GM10266 (cell line): ENCODE data around the gene CACNG5.
"Not testable (repeated sequence)": the region's sequence is repeated elsewhere in the genome, so short reads cannot be mapped to it uniquely, and the experiment has no call there.

Experiments
- DNase-seq: peaks from one replicate; pipeline ENCODE4 v3.0.0; 2012; ENCODE audit errors: extremely low spot score
- TF ChIP-seq, protein P1 (sequence below): IDR thresholded peaks from 2 replicates; pipeline ENCODE4 v1.5.1; 2012; ENCODE audit warnings: mild to moderate bottlenecking, low read depth; ENCODE audit not compliant: control insufficient read depth, insufficient read depth; ENCODE audit errors: missing control alignments

Gene CACNG5

DNA sequence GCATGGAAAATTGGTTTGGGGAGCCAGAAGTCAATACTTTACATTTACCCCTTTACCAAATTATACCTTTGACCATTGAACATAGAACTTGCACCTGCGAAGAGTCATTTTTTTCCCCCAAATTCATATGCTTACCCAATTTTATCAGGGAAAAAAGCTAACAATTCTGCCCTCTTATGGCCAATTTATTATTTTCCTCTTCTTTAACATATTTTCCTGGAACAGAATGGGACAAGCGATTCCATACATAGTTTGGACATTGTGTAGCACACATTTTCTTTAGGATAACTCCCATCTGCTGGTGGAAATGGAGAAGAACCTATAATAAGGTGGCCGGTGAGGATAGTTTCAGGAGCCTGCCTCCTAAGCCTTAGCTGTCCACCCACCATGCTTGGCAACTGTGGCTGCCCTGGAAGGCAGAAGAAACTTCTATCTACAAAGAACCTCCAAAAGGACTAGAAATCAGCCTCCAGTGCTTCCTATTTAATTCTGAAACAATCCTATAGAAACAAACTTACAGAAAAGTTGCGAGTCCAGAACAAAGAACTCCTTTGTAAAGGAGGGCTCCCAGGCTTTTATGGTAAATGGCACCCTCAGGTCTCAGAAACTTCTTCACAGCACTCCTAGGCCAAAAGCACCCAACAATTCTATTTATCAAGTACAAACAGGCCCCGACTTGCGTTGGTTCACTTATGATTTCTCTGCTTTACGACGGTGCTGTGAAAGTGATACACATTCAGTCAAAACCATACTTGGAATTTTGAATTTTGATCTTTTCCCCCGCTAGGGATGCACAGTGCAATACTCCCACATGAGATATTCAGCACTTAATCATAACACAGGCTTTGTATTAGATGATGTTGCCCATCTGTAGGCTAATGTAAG is 65.5 kb downstream of the CACNG5 start:
- TF ChIP-seq, protein P1, sequence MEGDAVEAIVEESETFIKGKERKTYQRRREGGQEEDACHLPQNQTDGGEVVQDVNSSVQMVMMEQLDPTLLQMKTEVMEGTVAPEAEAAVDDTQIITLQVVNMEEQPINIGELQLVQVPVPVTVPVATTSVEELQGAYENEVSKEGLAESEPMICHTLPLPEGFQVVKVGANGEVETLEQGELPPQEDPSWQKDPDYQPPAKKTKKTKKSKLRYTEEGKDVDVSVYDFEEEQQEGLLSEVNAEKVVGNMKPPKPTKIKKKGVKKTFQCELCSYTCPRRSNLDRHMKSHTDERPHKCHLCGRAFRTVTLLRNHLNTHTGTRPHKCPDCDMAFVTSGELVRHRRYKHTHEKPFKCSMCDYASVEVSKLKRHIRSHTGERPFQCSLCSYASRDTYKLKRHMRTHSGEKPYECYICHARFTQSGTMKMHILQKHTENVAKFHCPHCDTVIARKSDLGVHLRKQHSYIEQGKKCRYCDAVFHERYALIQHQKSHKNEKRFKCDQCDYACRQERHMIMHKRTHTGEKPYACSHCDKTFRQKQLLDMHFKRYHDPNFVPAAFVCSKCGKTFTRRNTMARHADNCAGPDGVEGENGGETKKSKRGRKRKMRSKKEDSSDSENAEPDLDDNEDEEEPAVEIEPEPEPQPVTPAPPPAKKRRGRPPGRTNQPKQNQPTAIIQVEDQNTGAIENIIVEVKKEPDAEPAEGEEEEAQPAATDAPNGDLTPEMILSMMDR = peak; percentile 30
- no peak for DNase-seq

DNA sequence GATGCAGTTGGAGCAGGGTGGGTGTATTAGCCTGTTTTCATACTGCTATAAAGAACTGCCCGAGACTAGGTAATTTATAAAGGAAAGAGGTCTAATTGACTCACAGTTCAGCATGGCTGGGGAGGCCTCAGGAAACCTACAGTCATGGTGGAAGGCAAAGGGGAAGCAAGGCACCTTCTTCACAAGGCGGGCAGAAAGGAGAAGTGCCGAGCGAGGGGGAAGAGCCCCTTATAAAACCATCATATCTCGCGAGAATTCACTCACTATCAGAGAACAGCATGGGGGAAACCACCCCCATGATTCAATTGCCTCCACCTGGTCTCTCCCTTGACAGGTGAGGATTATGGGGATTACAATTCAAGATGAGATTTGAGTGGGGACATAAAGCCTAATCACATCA is 68.4 kb downstream of the CACNG5 start:
- DNase-seq = not testable (repeated sequence)

DNA sequence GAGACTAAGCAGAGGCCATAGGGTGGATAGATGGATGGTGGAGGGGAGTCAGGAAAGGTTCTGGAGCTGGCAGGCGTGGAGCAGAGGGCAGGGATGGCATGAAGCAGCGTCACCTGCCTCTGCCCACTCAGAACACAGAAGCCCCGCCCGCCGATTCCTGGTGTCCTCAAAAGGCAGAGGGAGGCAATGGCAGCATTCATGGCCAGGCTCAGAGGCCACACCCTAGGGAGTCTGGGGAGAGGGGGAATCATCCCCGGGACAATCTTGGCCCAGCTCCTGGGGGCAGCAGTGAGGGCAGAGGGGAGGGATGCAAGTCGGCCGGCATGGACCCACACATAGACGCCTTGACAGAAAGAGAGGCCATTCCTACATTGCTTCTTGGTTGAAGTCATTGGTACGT is 68.9 kb downstream of the CACNG5 start:
- TF ChIP-seq, protein P1 = no peak
- DNase-seq = no peak

DNA sequence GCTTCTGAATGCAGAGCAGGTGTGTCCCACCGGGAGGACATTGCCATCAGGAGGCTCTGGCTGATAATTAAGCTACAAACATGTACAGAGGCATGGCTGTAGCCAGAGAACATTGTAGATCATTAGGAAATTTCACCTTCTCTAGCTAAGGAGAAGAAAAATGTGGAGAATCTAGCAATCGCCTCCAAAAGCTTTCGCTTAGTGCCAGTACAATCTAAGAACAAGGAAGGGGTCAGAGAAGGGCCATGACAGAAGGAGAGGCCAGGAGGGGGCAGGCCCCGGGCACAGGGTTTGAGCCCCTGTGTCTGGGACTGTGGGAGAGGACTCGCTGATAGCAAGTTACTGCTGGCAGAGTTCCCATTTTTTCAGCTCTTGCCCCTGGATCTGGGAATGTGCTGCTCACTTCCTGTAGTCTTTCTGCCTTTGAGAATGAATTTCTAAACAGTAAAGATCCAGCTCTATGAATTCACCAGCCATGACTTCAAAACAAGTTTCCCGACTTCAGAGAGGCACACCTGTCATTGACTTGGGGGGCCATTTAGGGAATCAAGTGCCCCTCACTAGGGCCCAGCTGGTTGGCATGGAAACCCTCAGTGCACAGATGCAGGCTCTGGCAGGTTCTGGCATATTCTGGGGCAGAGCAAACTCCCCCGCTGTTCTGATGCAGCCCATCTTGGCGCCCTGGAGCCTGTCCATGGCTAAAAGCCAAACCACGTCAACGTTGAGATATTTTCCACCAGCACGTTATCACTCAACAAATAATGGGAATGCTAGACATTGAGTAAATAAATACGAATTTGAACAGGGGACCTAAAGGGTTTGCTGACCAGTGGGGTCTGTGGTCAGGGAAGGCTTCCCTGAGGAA is 70.1 kb downstream of the CACNG5 start:
- DNase-seq = no peak

DNA sequence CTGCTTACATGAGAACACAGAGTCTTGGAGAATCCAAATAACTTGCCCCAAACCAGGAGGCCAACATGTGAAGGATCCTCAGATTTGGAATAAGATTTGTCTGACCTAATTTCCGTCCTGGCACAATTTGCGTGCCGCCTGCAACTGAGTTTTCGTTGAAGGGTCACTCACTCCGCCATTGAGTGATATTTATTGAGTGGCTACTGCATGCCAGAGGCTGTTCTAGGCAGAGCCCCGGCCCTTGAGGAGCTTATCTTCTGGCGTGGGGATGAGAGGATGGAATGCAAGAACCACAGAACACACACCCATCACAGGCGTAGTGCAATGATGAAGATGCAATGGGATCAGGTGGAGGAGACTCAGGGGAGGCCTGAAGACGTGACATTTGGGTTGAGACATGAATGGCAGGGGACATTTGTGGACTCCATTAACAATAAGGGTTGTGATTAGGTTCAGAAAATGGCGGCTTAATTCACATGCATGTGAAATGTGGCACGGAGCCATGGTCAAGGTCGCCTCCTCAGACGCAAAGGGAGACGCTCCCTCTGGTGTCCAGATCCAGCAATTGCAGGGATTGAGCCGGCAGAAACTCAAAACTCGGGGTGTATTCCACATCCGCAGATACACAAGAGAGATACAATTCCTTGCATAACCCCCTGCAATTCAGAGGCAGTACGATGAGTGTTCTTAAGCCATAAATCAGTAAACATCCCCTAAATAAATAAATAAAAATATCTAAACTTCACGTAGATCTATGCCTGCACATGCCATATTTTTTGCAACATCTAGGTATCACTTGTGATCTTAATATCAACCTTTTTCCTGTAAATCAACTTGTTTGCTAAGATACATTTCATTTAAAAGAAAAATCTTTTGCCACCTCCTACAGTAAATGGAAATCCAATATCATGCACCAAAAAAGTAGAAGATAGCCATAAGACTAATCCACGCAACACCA is 71.7 kb downstream of the CACNG5 start:
- DNase-seq = peak; percentile 71
- TF ChIP-seq, protein P1 = peak; percentile 88

More for the DNA sequence above, 70.1 kb downstream of the CACNG5 start:
- TF ChIP-seq, protein P1 = no peak

DNA sequence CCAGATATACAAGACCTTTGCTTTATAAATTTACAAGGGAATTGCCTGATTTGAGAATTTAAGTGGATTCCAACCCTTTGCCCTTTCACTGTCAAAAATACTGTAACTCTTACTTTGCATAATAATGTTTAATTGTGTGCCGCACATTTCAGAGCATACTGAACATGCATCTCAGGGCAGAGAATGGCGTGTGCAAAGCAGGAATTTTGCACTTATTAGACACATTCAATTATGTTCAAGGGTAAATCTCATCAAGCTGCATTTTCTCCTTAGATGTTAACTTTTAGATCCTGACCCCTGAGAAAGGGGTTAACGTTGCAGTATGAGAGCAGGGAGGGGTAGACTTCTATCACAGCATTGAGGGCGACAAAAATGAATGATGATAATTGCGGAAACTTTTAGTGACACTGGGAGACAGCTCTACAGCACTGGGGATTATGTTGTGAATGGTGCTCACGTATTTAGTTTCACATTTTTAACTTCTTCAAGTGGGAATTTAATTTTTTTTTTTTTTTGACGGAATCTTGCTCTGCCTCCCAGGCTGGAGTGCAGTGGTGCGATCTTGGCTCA is 75.0 kb downstream of the CACNG5 start:
- DNase-seq = no peak
- TF ChIP-seq, protein P1 = no peak
